Dedifferentiated amniotic fluid mesenchymal stem cell (primary cell): Measurements from ENCODE around the gene PIK3CB.
"Not testable (repeated sequence)": the region's sequence is repeated elsewhere in the genome, so short reads cannot be mapped to it uniquely, and the experiment has no call there.

ENCODE experiments used
- DNase-seq: peaks from one replicate; pipeline ENCODE4 v3.0.0-alpha.2; 2016; ENCODE audit errors: extremely low spot score

Gene PIK3CB

GRCh38 chr3:138806376-138807080, 28.2 kb downstream of the PIK3CB start:
- DNase-seq, result no peak

- DNase-seq, result no peak
These were observed 31.6 kb downstream of the PIK3CB start for GRCh38 chr3:138803006-138803653.

GRCh38 chr3:138802223-138802622, 32.5 kb downstream of the PIK3CB start:
- not testable (repeated sequence) for DNase-seq

DNA sequence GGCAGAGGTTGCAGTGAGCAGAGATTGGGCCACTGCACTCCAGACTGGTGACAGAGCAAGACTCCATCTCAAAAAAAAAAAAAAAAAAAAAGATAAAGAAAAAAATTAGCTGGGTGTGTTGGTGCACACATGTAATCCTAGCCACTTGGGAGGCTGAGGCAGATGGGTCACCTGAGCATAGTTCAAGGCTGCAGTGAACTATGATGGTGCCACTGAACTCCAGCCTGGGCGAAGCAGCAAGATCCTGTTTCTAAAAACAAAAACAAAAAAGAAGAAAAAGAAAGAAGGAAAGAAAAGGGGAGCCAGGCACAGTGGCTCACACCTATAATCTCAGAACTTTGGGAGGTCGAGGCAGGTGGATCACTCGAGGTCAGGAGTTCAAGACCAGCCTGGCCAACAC, 32.9 kb downstream of the PIK3CB start:
- DNase-seq, result no peak

- no peak for DNase-seq
These were observed 34.5 kb downstream of the PIK3CB start for GRCh38 chr3:138800248-138800647.

DNA sequence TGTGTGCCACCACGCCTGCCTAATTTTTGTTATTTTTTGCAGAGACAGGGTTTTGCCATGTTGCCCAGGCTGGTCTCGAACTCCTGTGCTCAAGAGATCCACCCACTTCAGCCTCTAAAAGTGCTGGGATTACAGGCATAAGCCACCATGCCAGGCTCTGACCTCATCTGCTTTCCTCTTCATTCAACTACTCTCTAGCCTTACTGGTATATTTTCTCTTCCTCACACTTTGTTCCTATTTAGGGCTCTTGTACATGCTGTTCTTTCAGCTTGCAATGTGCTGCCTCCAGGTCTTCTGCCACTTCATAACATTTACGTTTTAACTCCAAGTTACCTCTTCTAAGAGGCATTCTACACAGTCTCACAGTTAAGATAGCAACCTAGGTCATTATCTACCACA, 34.9 kb downstream of the PIK3CB start:
- DNase-seq, result no peak

DNA sequence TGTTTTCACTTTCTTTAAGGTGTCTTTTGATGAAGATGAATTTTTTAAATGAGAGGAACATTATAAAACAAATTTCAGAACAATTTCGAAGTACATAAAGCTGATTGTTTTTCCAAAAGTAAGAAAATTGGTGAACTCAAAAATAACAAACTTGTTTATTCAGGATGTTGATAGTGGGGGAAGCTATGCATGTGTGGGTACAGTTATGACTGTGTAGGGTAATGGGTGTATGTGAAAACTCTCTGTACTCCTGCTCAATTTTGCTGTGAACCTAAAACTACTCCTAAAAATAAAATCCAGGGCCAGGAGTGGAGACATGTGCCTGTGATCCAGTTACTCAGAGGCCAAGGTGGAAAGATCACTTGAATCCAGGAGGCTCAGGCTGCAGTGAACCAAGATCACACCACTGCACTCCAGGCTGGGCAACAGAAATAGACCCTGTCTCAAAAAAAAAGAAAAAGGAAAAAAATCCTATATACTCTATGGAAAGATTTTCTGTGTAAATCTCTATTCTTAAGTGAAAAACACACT, 37.2 kb downstream of the PIK3CB start:
- DNase-seq, result no peak

DNA sequence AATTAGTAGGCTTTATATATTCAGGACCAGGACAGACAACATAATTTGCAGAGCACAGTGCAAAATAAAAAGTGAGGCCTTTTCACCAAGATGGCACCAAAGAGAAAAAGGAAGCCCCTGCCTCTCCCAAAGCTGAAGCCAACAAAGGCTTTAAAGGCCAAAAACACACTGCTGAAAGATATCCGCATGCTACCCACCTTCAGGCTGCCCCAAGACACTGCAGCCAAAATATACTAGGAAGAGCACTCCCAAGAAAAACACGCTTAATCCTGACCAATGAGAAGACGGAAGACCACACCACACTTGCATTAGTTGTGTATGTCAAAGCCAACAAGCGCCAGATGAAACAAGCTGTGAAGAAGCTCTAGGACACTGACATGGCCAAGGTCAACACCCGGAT, 38.0 kb downstream of the PIK3CB start:
- no peak for DNase-seq

- DNase-seq, result peak; percentile 18
These were observed 47.9 kb downstream of the PIK3CB start for GRCh38 chr3:138786788-138787271.

GRCh38 chr3:138785951-138786350, 48.8 kb downstream of the PIK3CB start:
- no peak for DNase-seq

DNA sequence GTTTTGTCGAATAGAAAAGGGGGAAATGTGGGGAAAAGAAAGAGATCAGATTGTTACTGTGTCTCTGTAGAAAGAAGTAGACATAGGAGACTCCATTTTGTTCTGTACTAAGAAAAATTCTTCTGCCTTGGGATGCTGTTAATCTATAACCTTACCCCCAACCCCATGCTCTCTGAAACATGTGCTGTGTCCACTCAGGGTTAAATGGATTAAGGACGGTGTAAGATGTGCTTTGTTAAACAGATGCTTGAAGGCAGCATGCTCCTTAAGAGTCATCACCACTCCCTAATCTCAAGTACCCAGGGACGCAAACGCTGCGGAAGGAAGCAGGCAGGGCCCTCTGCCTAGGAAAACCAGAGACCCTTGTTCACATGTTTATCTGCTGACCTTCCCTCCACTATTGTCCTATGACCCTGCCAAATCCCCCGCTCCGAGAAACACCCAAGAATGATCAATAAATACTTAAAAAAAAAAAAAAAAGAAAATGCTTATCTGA, 49.3 kb downstream of the PIK3CB start:
- DNase-seq, result not testable (repeated sequence)

GRCh38 chr3:138782755-138783154, 52.0 kb downstream of the PIK3CB start:
- no peak for DNase-seq

DNA sequence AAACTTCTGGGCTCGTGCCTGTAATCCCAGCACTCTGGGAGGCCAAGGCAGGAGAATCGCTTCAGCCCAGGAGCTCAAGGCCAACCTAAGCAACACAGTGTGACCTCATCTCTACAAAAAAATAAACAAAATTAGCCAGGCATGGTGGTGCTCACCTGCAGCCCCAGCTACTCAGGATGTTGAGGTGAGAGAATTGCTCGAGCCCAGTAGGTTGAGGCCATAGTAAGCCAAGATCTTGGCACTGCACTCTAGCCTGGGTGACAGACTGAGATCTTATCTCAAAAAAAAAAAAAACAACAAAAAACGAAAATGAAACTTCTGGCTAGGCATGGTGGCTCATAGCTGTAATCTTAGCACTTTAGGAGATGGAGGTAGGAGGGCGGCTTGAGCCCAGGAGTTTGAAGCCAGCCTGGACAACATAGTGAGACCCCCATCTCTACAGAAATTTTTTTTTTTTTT, 53.7 kb downstream of the PIK3CB start:
- DNase-seq, result no peak

- DNase-seq, result no peak
These were observed 56.1 kb downstream of the PIK3CB start for GRCh38 chr3:138778643-138779042.

DNA sequence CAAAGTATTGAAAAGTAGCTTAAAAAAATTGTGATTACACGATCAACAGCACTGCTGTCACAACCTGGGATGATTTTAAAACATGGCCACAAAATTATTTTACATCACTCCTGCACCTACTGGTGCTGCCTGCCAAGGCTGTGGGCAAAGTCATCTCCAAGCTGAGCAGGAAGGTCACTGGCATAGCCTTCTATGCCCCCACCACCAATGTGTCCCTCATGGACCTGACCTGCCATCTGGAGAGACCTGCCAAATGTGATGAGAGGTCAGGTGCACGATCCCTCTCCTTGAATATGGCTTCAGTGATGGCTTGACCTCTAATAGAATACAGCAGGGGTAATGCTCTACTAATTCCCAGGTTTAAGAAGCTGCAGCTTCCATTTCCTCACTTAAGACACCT, 57.8 kb downstream of the PIK3CB start:
- DNase-seq, result no peak

DNA sequence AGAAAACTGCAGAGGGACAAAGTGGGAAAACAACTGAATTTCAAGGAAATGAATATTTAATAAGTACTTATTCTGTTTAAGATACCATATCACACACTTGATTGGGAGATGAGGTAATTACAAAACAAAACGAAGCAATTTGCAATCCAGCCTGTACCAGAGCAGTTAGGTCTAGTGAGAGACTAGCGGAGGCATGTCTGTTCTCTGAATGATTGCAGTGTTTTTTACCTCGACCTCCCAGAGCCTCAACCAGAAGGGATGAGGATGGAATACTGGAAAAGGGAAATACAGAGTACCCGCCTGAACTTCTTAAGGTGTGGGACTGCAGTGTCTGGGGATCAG, 59.5 kb downstream of the PIK3CB start:
- no peak for DNase-seq

DNA sequence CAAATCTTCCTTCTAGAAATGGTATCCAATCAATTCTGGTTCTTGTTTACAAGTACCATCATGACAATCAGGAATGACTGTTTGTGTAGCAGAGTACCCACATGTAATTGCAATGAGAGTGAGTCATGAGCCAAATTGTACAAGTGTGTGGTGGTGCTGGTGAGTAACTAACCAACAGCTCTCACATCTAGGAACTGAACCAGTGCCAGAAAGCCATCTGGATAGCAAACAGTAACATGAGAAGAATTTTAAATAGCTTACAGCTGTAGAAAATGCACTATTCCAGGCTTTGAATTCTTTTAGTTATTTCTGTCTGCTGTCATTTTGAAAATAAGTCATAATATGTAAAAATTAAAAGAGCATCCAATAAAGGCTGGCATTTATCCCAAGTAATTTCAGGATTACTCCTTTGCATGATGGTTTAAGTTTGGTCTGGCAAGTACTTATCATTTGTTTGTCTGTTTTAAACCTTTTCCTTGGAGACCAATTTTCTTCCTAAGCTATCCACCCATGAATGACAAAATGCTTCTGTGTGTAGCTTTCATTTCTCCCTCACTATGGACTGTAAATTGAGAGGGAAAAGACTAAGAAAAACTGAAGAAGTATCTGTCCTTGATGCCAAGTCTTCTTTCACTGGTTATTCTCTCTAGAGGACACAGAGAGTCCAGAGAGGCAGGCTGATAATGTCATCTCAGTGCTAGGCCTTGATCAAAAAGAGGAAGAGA, 60.0 kb downstream of the PIK3CB start:
- peak; percentile 99 for DNase-seq

DNA sequence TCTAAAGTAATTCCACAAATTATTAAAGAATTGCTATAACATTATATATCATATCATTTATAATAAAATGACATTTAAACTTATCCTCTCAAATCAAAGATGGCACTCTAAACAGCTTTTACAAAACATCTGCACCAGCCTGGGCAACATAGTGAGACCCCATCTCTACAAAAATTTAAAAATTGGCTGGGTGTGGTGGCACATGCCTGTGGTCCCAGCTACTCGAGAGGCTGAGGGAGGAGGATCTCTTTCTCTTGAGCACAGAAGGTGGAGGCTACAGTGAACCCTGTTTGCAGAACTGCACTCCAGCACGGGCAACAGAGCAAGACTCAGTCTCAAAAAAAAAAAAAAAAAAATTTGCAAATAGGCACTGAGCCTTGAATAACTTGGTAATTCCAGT, 63.1 kb downstream of the PIK3CB start:
- DNase-seq, result no peak

DNA sequence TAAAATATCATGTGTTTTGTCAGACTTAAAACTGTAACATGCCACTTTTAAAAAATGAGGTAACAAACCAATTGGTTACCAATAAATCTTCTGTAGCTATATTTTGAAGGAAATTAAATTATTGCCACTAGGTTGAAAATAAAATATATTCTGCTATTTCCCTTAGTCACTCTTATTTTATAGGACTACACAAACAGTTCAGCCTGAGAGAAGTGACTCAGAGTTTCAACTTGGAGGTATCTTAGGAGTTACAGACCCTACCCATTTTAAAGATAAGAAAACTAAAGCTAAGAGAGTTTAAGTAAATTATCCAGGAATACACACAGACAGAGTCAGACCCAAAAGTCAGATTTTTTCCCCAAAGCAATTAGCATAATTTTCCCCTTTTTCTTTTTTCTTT, 65.1 kb downstream of the PIK3CB start:
- no peak for DNase-seq

GRCh38 chr3:138768946-138769345, 65.8 kb downstream of the PIK3CB start:
- DNase-seq, result no peak

- DNase-seq, result no peak
These were observed 66.6 kb downstream of the PIK3CB start for GRCh38 chr3:138768125-138768524.

GRCh38 chr3:138767498-138768104, 67.1 kb downstream of the PIK3CB start:
- DNase-seq, result no peak
